ENCODE results near the gene SCMH1.

The SCMH1 gene

GRCh38 chr1:41243079-41243385 lies 926 bp upstream of the SCMH1 start:
- no peak overlapping the region for H3K27ac ChIP-seq (ENCODE audit: low read length, poor library complexity, severe bottlenecking)
- H3K14ac ChIP-seq (ENCODE audit: low read length in 2 of 2): no peak overlapping the region
- H3K4me2 ChIP-seq (ENCODE audit: low read length, poor library complexity, severe bottlenecking): no peak overlapping the region
- peak overlapping the region in 1 of 2 experiments; percentile 7 for H2BK12ac ChIP-seq (ENCODE audit: low read length in 2 of 2)
- H3K4me1 ChIP-seq (ENCODE audit: control insufficient read depth, insufficient read depth, low read depth, low read length): peaks cover 12% of the 10 kb centered on the region
- 87% methylated on average over 3 of the region's 3 CpGs for WGBS
- H2BK15ac ChIP-seq (ENCODE audit: low read depth, poor library complexity, severe bottlenecking): no peak overlapping the region
- H3K4me3 ChIP-seq (ENCODE audit: insufficient read depth in 1 of 2, low read depth in 1 of 2, low read length in 2 of 2): peak overlapping the region in 1 of 2 experiments; percentile 80
- H3K9ac ChIP-seq (ENCODE audit: low read length): no peak overlapping the region
- H2AFZ ChIP-seq (ENCODE audit: low read depth, low read length): no peak overlapping the region
- H3K23ac ChIP-seq (ENCODE audit: low read length in 2 of 2): no peak overlapping the region
- peak overlapping the region; percentile 55 to 69 for H3K4ac ChIP-seq (ENCODE audit: low read depth in 1 of 2, low read length in 2 of 2)
- H2BK120ac ChIP-seq (ENCODE audit: low read depth, low read length): no peak overlapping the region
- H4K8ac ChIP-seq (ENCODE audit: low read length): peak overlapping the region; percentile 82
- DNase-seq: no peak
- H2AK5ac ChIP-seq (ENCODE audit: low read length, severe bottlenecking): peak overlapping the region; percentile 50
- H3K18ac ChIP-seq (ENCODE audit: low read depth in 1 of 2, low read length in 2 of 2): peak overlapping the region in 1 of 2 experiments; percentile 69
- H3K9me3 ChIP-seq (ENCODE audit: control insufficient read depth, low read length): no peaks in the 10 kb centered on the region
- no peak overlapping the region for H2BK5ac ChIP-seq (ENCODE audit: low read depth, low read length, poor library complexity, severe bottlenecking)
- no peak overlapping the region for H4K91ac ChIP-seq (ENCODE audit: low read length)
- H3K27me3 ChIP-seq (ENCODE audit: control insufficient read depth in 1 of 2, insufficient read depth in 1 of 2, low read length in 2 of 2): no peaks in the 10 kb centered on the region
- no peaks in the 10 kb centered on the region for H3K36me3 ChIP-seq (ENCODE audit: control insufficient read depth in 1 of 2, insufficient read depth in 2 of 2, low read depth in 1 of 2, low read length in 2 of 2)
- H3K79me1 ChIP-seq (replicated peaks; ENCODE audit: low read length, poor library complexity, severe bottlenecking): peaks cover 17% of the 10 kb centered on the region

DNA sequence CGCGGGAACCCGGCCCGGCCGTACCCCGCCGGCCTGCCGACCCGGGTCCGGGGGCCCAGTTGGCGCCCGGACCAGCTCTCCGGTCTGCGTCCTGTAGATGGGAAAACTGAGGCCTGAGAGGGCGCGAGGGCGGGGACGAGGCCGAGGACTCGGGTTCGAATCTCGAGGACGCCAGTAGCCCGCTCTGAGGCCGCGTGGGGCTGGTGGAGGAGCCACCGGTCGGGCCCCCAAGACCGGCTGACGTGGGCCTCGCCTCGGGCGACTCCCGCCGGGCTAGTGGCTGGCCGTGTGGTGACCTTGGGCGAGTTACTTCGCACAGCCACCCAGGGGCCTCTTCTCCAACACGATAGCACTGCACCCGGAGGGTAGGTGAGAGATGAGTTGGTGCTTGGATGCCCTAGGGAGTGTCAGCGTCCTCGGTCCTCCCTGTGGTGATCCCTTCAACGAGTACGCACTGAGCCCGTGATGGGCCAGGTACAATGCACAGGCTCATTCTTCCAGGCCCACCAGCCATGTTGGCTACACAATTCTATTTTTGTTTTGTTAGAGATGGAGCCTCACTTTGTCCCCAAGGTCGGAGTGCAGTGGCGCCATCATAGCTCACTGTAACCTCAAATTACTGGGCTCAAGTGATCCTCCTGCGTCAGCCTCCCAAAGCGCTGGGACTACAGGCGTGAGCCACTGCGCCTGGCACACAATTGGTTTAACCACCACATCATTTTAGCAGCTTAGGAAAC lies 404 bp upstream of the SCMH1 start:
- peak; percentile 29 for DNase-seq
- H2BK15ac ChIP-seq (ENCODE audit: low read depth, poor library complexity, severe bottlenecking): peak overlapping the region; percentile 97
- H3K4ac ChIP-seq (ENCODE audit: low read depth in 1 of 2, low read length in 2 of 2): peak overlapping the region; percentile 55 to 69
- peak overlapping the region in 1 of 2 experiments; percentile 7 for H2BK12ac ChIP-seq (ENCODE audit: low read length in 2 of 2)
- no peaks in the 10 kb centered on the region for H3K36me3 ChIP-seq (ENCODE audit: control insufficient read depth in 1 of 2, insufficient read depth in 2 of 2, low read depth in 1 of 2, low read length in 2 of 2)
- no peak overlapping the region for H3K27ac ChIP-seq (ENCODE audit: low read length, poor library complexity, severe bottlenecking)
- H3K14ac ChIP-seq (ENCODE audit: low read length in 2 of 2): peak overlapping the region in 1 of 2 experiments; percentile 39
- H3K18ac ChIP-seq (ENCODE audit: low read depth in 1 of 2, low read length in 2 of 2): peak overlapping the region; percentile 69 to 85
- H4K91ac ChIP-seq (ENCODE audit: low read length): peak overlapping the region; percentile 74
- no peaks in the 10 kb centered on the region for H3K27me3 ChIP-seq (ENCODE audit: control insufficient read depth in 1 of 2, insufficient read depth in 1 of 2, low read length in 2 of 2)
- no peak overlapping the region for H2BK5ac ChIP-seq (ENCODE audit: low read depth, low read length, poor library complexity, severe bottlenecking)
- peak overlapping the region; percentile 50 for H2AK5ac ChIP-seq (ENCODE audit: low read length, severe bottlenecking)
- peaks cover 12% of the 10 kb centered on the region for H3K4me1 ChIP-seq (ENCODE audit: control insufficient read depth, insufficient read depth, low read depth, low read length)
- no peaks in the 10 kb centered on the region for H3K9me3 ChIP-seq (ENCODE audit: control insufficient read depth, low read length)
- H3K4me3 ChIP-seq (ENCODE audit: insufficient read depth in 1 of 2, low read depth in 1 of 2, low read length in 2 of 2): peak overlapping the region; percentile 80 to 94
- peaks cover 15% of the 10 kb centered on the region for H3K79me1 ChIP-seq (replicated peaks; ENCODE audit: low read length, poor library complexity, severe bottlenecking)
- peak overlapping the region; percentile 83 for H3K9ac ChIP-seq (ENCODE audit: low read length)
- H4K8ac ChIP-seq (ENCODE audit: low read length): peak overlapping the region; percentile 82
- H2BK120ac ChIP-seq (ENCODE audit: low read depth, low read length): peak overlapping the region; percentile 56
- H3K4me2 ChIP-seq (ENCODE audit: low read length, poor library complexity, severe bottlenecking): peak overlapping the region; percentile 46
- 19% methylated on average over 38 of the region's 51 CpGs for WGBS
- H3K23ac ChIP-seq (ENCODE audit: low read length in 2 of 2): no peak overlapping the region
- H2AFZ ChIP-seq (ENCODE audit: low read depth, low read length): peak overlapping the region; percentile 80

- under 1% methylated on average over 35 of the region's 45 CpGs for WGBS
- peak overlapping the region; percentile 99 for H4K91ac ChIP-seq (ENCODE audit: low read length)
- no peaks in the 10 kb centered on the region for H3K36me3 ChIP-seq (ENCODE audit: control insufficient read depth in 1 of 2, insufficient read depth in 2 of 2, low read depth in 1 of 2, low read length in 2 of 2)
- H2BK5ac ChIP-seq (ENCODE audit: low read depth, low read length, poor library complexity, severe bottlenecking): peak overlapping the region; percentile 73
- H3K79me1 ChIP-seq (replicated peaks; ENCODE audit: low read length, poor library complexity, severe bottlenecking): peaks cover 17% of the 10 kb centered on the region
- peak overlapping the region in 1 of 2 experiments; percentile 97 for H2BK12ac ChIP-seq (ENCODE audit: low read length in 2 of 2)
- peak overlapping the region; percentile 96 for H2BK120ac ChIP-seq (ENCODE audit: low read depth, low read length)
- no peaks in the 10 kb centered on the region for H3K9me3 ChIP-seq (ENCODE audit: control insufficient read depth, low read length)
- H2AFZ ChIP-seq (ENCODE audit: low read depth, low read length): peak overlapping the region; percentile 53
- peak overlapping the region; percentile 96 to 100 for H3K18ac ChIP-seq (ENCODE audit: low read depth in 1 of 2, low read length in 2 of 2)
- peak overlapping the region; percentile 88 to 99 for H3K4ac ChIP-seq (ENCODE audit: low read depth in 1 of 2, low read length in 2 of 2)
- H4K8ac ChIP-seq (ENCODE audit: low read length): peak overlapping the region; percentile 90
- H2BK15ac ChIP-seq (ENCODE audit: low read depth, poor library complexity, severe bottlenecking): peak overlapping the region; percentile 93
- no peak overlapping the region for H2AK5ac ChIP-seq (ENCODE audit: low read length, severe bottlenecking)
- peak overlapping the region; percentile 83 for H3K9ac ChIP-seq (ENCODE audit: low read length)
- no peak overlapping the region for H3K27ac ChIP-seq (ENCODE audit: low read length, poor library complexity, severe bottlenecking)
- H3K4me2 ChIP-seq (ENCODE audit: low read length, poor library complexity, severe bottlenecking): peak overlapping the region; percentile 75
- peak overlapping the region in 1 of 2 experiments; percentile 80 for H3K23ac ChIP-seq (ENCODE audit: low read length in 2 of 2)
- H3K4me1 ChIP-seq (ENCODE audit: control insufficient read depth, insufficient read depth, low read depth, low read length): peaks cover 12% of the 10 kb centered on the region
- H3K14ac ChIP-seq (ENCODE audit: low read length in 2 of 2): peak overlapping the region; percentile 79 to 89
- H3K4me3 ChIP-seq (ENCODE audit: insufficient read depth in 1 of 2, low read depth in 1 of 2, low read length in 2 of 2): peak overlapping the region; percentile 75 to 94
- H3K27me3 ChIP-seq (ENCODE audit: control insufficient read depth in 1 of 2, insufficient read depth in 1 of 2, low read length in 2 of 2): no peaks in the 10 kb centered on the region
- peak; percentile 55 for DNase-seq
Observed at GRCh38 chr1:41241354-41241748, 755 bp downstream of the SCMH1 start.

DNA sequence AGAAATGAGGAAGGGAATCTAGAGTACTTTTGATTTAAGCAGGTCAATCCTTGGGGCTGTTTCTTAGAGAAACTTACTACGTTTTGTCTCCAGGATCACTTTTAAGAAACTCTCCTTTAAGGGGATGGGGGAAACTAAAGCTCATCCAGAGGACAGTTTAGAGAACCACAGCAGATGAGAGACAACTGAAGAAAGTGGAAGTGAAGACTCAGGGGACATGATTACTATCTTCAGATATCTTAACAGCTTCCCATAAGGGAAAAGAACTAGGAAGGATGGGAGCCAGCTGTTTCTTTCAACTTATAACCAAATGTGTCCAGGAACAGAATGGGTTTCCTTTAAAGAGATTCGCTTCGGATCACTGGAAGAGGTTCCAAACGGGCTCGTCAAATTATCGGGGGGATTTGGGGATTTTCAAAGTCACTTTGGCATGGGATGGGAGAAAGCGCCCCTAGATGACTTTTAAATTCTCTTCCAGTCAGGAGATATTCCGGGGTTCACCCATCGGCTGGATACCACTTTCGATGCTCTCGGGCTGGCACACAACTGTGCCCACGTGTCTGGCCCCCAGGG lies 1.2 kb downstream of the SCMH1 start:
- Histone ChIP-seq H3K18ac (ENCODE audit: low read depth in 1 of 2, low read length in 2 of 2) (peak overlapping the region; percentile 96 to 100), H2BK5ac (ENCODE audit: low read depth, low read length, poor library complexity, severe bottlenecking) (no peak overlapping the region), H3K27me3 (ENCODE audit: control insufficient read depth in 1 of 2, insufficient read depth in 1 of 2, low read length in 2 of 2) (no peaks in the 10 kb centered on the region)

More for the DNA sequence above, 1.2 kb downstream of the SCMH1 start:
- Histone ChIP-seq H2BK120ac (ENCODE audit: low read depth, low read length) (peak overlapping the region; percentile 96), H2AFZ (ENCODE audit: low read depth, low read length) (peak overlapping the region; percentile 53), H2BK12ac (ENCODE audit: low read length in 2 of 2) (peak overlapping the region in 1 of 2 experiments; percentile 97), H3K79me1 (replicated peaks; ENCODE audit: low read length, poor library complexity, severe bottlenecking) (peaks cover 20% of the 10 kb centered on the region), H4K91ac (ENCODE audit: low read length) (peak overlapping the region; percentile 99), H2AK5ac (ENCODE audit: low read length, severe bottlenecking) (no peak overlapping the region), H3K27ac (ENCODE audit: low read length, poor library complexity, severe bottlenecking) (peak overlapping the region; percentile 39), H3K4me2 (ENCODE audit: low read length, poor library complexity, severe bottlenecking) (peak overlapping the region; percentile 75), H3K36me3 (ENCODE audit: control insufficient read depth in 1 of 2, insufficient read depth in 2 of 2, low read depth in 1 of 2, low read length in 2 of 2) (no peaks in the 10 kb centered on the region), H3K9me3 (ENCODE audit: control insufficient read depth, low read length) (no peaks in the 10 kb centered on the region), H3K14ac (ENCODE audit: low read length in 2 of 2) (peak overlapping the region in 1 of 2 experiments; percentile 79), H2BK15ac (ENCODE audit: low read depth, poor library complexity, severe bottlenecking) (no peak overlapping the region), H4K8ac (ENCODE audit: low read length) (no peak overlapping the region), H3K4me1 (ENCODE audit: control insufficient read depth, insufficient read depth, low read depth, low read length) (peaks cover 12% of the 10 kb centered on the region), H3K9ac (ENCODE audit: low read length) (peak overlapping the region; percentile 83), H3K23ac (ENCODE audit: low read length in 2 of 2) (no peak overlapping the region), H3K4me3 (ENCODE audit: insufficient read depth in 1 of 2, low read depth in 1 of 2, low read length in 2 of 2) (peak overlapping the region; percentile 75 to 94), H3K4ac (ENCODE audit: low read depth in 1 of 2, low read length in 2 of 2) (peak overlapping the region; percentile 88 to 99)
- peak; percentile 62 for DNase-seq
- WGBS: 14% methylated on average over 12 of the region's 12 CpGs
